ENCODE data around the gene RSBN1.

GRCh38 chr1:113714606-113715269 is 97.5 kb downstream of the RSBN1 start:
- TF ChIP-seq POLR2AphosphoS5 (IDR thresholded peaks at IDR 0.05; ENCODE audit: low read length) (no peak), POLR2A (IDR thresholded peaks at IDR 0.05; ENCODE audit: low read depth, low read length) (no peak), EED (IDR thresholded peaks at IDR 0.05; ENCODE audit: low read depth) (no peak), PBX3 (IDR thresholded peaks at IDR 0.05; ENCODE audit: insufficient replicate concordance, low read depth, low read length) (no peak), TCF7 (IDR thresholded peaks at IDR 0.05; ENCODE audit: borderline replicate concordance) (no peak), CHD1 (IDR thresholded peaks at IDR 0.05; ENCODE audit: low read depth, low read length) (no peak), LARP7 (IDR thresholded peaks at IDR 0.05) (no peak), EP300 (IDR thresholded peaks at IDR 0.05; ENCODE audit: borderline replicate concordance in 1 of 2, control insufficient read depth in 1 of 2, low read depth in 2 of 2, low read length in 2 of 2) (no peak), SIN3A (IDR thresholded peaks at IDR 0.05; ENCODE audit: low read depth, low read length) (no peak), CTCF (IDR thresholded peaks at IDR 0.05 in 2 of 3, conservative IDR thresholded peaks at IDR 0.05 in 1 of 3; ENCODE audit: control insufficient read depth in 2 of 3, extremely low read depth in 1 of 3, insufficient read depth in 1 of 3, low read depth in 3 of 3, low read length in 3 of 3) (no peak), ZNF24 (IDR thresholded peaks at IDR 0.05) (no peak), BMI1 (IDR thresholded peaks at IDR 0.05; ENCODE audit: borderline replicate concordance) (no peak), ZZZ3 (IDR thresholded peaks at IDR 0.05; ENCODE audit: control insufficient read depth, insufficient read length, low read depth) (no peak), EGR1 (IDR thresholded peaks at IDR 0.05; ENCODE audit: borderline replicate concordance in 1 of 2, low read depth in 2 of 2, low read length in 2 of 2) (no peak)

Data from GM12878 (cell line).